Measurements from ENCODE around the gene SNRNP25.

SNRNP25 gene

GRCh38 chr16:64914-65255 is 11.3 kb downstream of the SNRNP25 start:
- H3K36me3 ChIP-seq (ENCODE audit: insufficient read depth, low read length) = peaks cover 9% of the 10 kb centered on the region
- H3K9me3 ChIP-seq (ENCODE audit: control insufficient read depth, insufficient read depth, low read length) = no peaks in the 10 kb centered on the region
- H3K4me1 ChIP-seq (ENCODE audit: insufficient read depth, low read length) = peaks cover 29% of the 10 kb centered on the region
- no peak overlapping the region for H3K9ac ChIP-seq (ENCODE audit: low read depth, low read length)

GRCh38 chr16:65745-66144 is 12.1 kb downstream of the SNRNP25 start:
- peaks cover 6% of the 10 kb centered on the region for H3K36me3 ChIP-seq (ENCODE audit: insufficient read depth, low read length)
- H3K4me1 ChIP-seq (ENCODE audit: insufficient read depth, low read length) = peaks cover 29% of the 10 kb centered on the region
- H3K9me3 ChIP-seq (ENCODE audit: control insufficient read depth, insufficient read depth, low read length) = no peaks in the 10 kb centered on the region
- no peak overlapping the region for H3K9ac ChIP-seq (ENCODE audit: low read depth, low read length)

- Histone ChIP-seq H3K9ac (ENCODE audit: low read depth, low read length) (no peak overlapping the region), H3K4me1 (ENCODE audit: insufficient read depth, low read length) (peaks cover 29% of the 10 kb centered on the region), H3K36me3 (ENCODE audit: insufficient read depth, low read length) (peaks cover 6% of the 10 kb centered on the region), H3K9me3 (ENCODE audit: control insufficient read depth, insufficient read depth, low read length) (no peaks in the 10 kb centered on the region)
These were observed 12.9 kb downstream of the SNRNP25 start for GRCh38 chr16:66309-67182.

- Histone ChIP-seq H3K9me3 (ENCODE audit: control insufficient read depth, insufficient read depth, low read length) (no peaks in the 10 kb centered on the region), H3K36me3 (ENCODE audit: insufficient read depth, low read length) (peaks cover 6% of the 10 kb centered on the region), H3K9ac (ENCODE audit: low read depth, low read length) (no peak overlapping the region), H3K4me1 (ENCODE audit: insufficient read depth, low read length) (peaks cover 29% of the 10 kb centered on the region)
These were observed 13.7 kb downstream of the SNRNP25 start for GRCh38 chr16:67183-67791.

- Histone ChIP-seq H3K9me3 (ENCODE audit: control insufficient read depth, insufficient read depth, low read length) (no peaks in the 10 kb centered on the region), H3K4me1 (ENCODE audit: insufficient read depth, low read length) (peaks cover 33% of the 10 kb centered on the region), H3K9ac (ENCODE audit: low read depth, low read length) (no peak overlapping the region), H3K36me3 (ENCODE audit: insufficient read depth, low read length) (peaks cover 6% of the 10 kb centered on the region)
These were observed 14.5 kb downstream of the SNRNP25 start for GRCh38 chr16:67884-68789.

GRCh38 chr16:69181-69580 is 15.6 kb downstream of the SNRNP25 start:
- Histone ChIP-seq H3K4me1 (ENCODE audit: insufficient read depth, low read length) (peaks cover 43% of the 10 kb centered on the region), H3K36me3 (ENCODE audit: insufficient read depth, low read length) (peaks cover 2% of the 10 kb centered on the region), H3K9ac (ENCODE audit: low read depth, low read length) (no peak overlapping the region), H3K9me3 (ENCODE audit: control insufficient read depth, insufficient read depth, low read length) (no peaks in the 10 kb centered on the region)

- H3K9ac ChIP-seq (ENCODE audit: low read depth, low read length) = peak overlapping the region; percentile 74
- no peaks in the 10 kb centered on the region for H3K36me3 ChIP-seq (ENCODE audit: insufficient read depth, low read length)
- H3K4me1 ChIP-seq (ENCODE audit: insufficient read depth, low read length) = peaks cover 58% of the 10 kb centered on the region
- H3K9me3 ChIP-seq (ENCODE audit: control insufficient read depth, insufficient read depth, low read length) = no peaks in the 10 kb centered on the region
These were observed 17.5 kb downstream of the SNRNP25 start for GRCh38 chr16:71210-71539.

GRCh38 chr16:71540-72401 is 18.1 kb downstream of the SNRNP25 start:
- H3K4me1 ChIP-seq (ENCODE audit: insufficient read depth, low read length) = peaks cover 64% of the 10 kb centered on the region
- H3K9me3 ChIP-seq (ENCODE audit: control insufficient read depth, insufficient read depth, low read length) = no peaks in the 10 kb centered on the region
- no peaks in the 10 kb centered on the region for H3K36me3 ChIP-seq (ENCODE audit: insufficient read depth, low read length)
- peak overlapping the region; percentile 74 for H3K9ac ChIP-seq (ENCODE audit: low read depth, low read length)

GRCh38 chr16:72561-73548 is 19.2 kb downstream of the SNRNP25 start, which contains the start of gene RHBDF1:
Gene RHBDF1 (minus strand): TSS chr16:72631. CDS start chr16:65015, 7,616 bp downstream.
- no peaks in the 10 kb centered on the region for H3K9me3 ChIP-seq (ENCODE audit: control insufficient read depth, insufficient read depth, low read length)
- peak within 1 kb of the TSS; percentile 74 for H3K9ac ChIP-seq (ENCODE audit: low read depth, low read length)
- no peaks in the 10 kb centered on the region for H3K36me3 ChIP-seq (ENCODE audit: insufficient read depth, low read length)
- H3K4me1 ChIP-seq (ENCODE audit: insufficient read depth, low read length) = peaks cover 58% of the 10 kb centered on the region

- no peaks in the 10 kb centered on the region for H3K9me3 ChIP-seq (ENCODE audit: control insufficient read depth, insufficient read depth, low read length)
- H3K9ac ChIP-seq (ENCODE audit: low read depth, low read length) = no peak overlapping the region; the same call in 1 of the 2 replicates
- peaks cover 46% of the 10 kb centered on the region for H3K4me1 ChIP-seq (ENCODE audit: insufficient read depth, low read length)
- no peaks in the 10 kb centered on the region for H3K36me3 ChIP-seq (ENCODE audit: insufficient read depth, low read length)
These were observed 20.6 kb downstream of the SNRNP25 start for GRCh38 chr16:74051-74746.

- H3K36me3 ChIP-seq (ENCODE audit: insufficient read depth, low read length) = no peaks in the 10 kb centered on the region
- peaks cover 41% of the 10 kb centered on the region for H3K4me1 ChIP-seq (ENCODE audit: insufficient read depth, low read length)
- H3K9ac ChIP-seq (ENCODE audit: low read depth, low read length) = peak overlapping the region; percentile 2; the same call in 1 of the 2 replicates
- no peaks in the 10 kb centered on the region for H3K9me3 ChIP-seq (ENCODE audit: control insufficient read depth, insufficient read depth, low read length)
These were observed 21.2 kb downstream of the SNRNP25 start for GRCh38 chr16:74747-75334.

Data from ES-I3 (cell line).